HFFc6 (cell line): ENCODE data around the gene IGFBP5. TPM values are rescaled to one million over a fixed set of nuclear protein-coding genes. Genes with fewer than 3 reads are reported as not detected.

Experiments
- DNase-seq: peaks from one replicate; pipeline ENCODE4 v3.0.0-alpha.2; 2018
- H3K27ac Mint-ChIP-seq: 2 replicates; pipeline ENCODE4 v1.8.0; 2020; ENCODE audit warnings: mild to moderate bottlenecking, mixed read lengths
- H3K27me3 Mint-ChIP-seq: 2 replicates; pipeline ENCODE4 v1.8.0; 2021; ENCODE audit warnings: mild to moderate bottlenecking, moderate library complexity, mixed read lengths; ENCODE audit not compliant: insufficient read depth
- H3K36me3 Mint-ChIP-seq: 2 replicates; pipeline ENCODE4 v1.8.0; 2021; ENCODE audit warnings: low read depth, mixed read lengths
- H3K4me1 Mint-ChIP-seq: 2 replicates; pipeline ENCODE4 v1.8.0; 2020; ENCODE audit warnings: low read depth, mixed read lengths
- H3K4me3 Mint-ChIP-seq: 2 replicates; pipeline ENCODE4 v1.8.0; 2020; ENCODE audit warnings: mild to moderate bottlenecking, moderate library complexity, mixed read lengths
- H3K9me3 Mint-ChIP-seq: 2 replicates; pipeline ENCODE4 v1.8.0; 2020; ENCODE audit warnings: mild to moderate bottlenecking, mixed read lengths
- CTCF ChIP-seq: fragments of 200-600 bp; sonication (generic); IDR thresholded peaks from 2 replicates; pipeline ENCODE4 v1.5.0; 2021; ENCODE audit warnings: antibody characterized with exemption, mild to moderate bottlenecking
- total RNA-seq, 6 experiments: library from RNA; stranded (reverse); fragmentation: NEBNext Ultra II Directional; extraction: Animal tissue kit (Norgen Biotek cat#: 25700); gene quantifications; 2 replicates in 1 of 6; 3 replicates in 5 of 6; pipeline ENCODE4 v1.2.3, GENCODE V29; 2021

Gene IGFBP5
- total RNA-seq, 6 experiments from 2014 or later: 63.2 to 125 (median 68.6) TPM

GRCh38 chr2:216693414-216694080 is 1.8 kb downstream of the IGFBP5 start:
- H3K27ac Mint-ChIP-seq: no peak overlapping the region
- no peak for DNase-seq
- no peak for TF ChIP-seq CTCF
- H3K27me3 Mint-ChIP-seq: peaks cover 27% of the 10 kb centered on the region
- peaks cover 68% of the 10 kb centered on the region for H3K4me1 Mint-ChIP-seq
- no peaks in the 10 kb centered on the region for H3K9me3 Mint-ChIP-seq
- no peaks in the 10 kb centered on the region for H3K36me3 Mint-ChIP-seq
- peak overlapping the region; percentile 88 for H3K4me3 Mint-ChIP-seq

- no peak for TF ChIP-seq CTCF
- DNase-seq: peak; percentile 47
- Mint-ChIP-seq H3K4me3 (peak overlapping the region; percentile 88), H3K4me1 (peaks cover 68% of the 10 kb centered on the region), H3K27me3 (peaks cover 27% of the 10 kb centered on the region), H3K27ac (peak overlapping the region; percentile 50; the same call in 1 of the 2 replicates), H3K36me3 (no peaks in the 10 kb centered on the region), H3K9me3 (no peaks in the 10 kb centered on the region)
Measured at GRCh38 chr2:216692636-216693413, 2.5 kb downstream of the IGFBP5 start.

- no peak for TF ChIP-seq CTCF
- no peaks in the 10 kb centered on the region for H3K9me3 Mint-ChIP-seq
- H3K27me3 Mint-ChIP-seq: peaks cover 25% of the 10 kb centered on the region
- peak; percentile 60 for DNase-seq
- H3K36me3 Mint-ChIP-seq: no peaks in the 10 kb centered on the region
- peak overlapping the region; percentile 82 for H3K27ac Mint-ChIP-seq
- H3K4me1 Mint-ChIP-seq: peaks cover 55% of the 10 kb centered on the region
- H3K4me3 Mint-ChIP-seq: peak overlapping the region; percentile 88
Measured at GRCh38 chr2:216690853-216691741, 4.3 kb downstream of the IGFBP5 start.

- Mint-ChIP-seq H3K9me3 (no peaks in the 10 kb centered on the region), H3K4me1 (peaks cover 49% of the 10 kb centered on the region), H3K4me3 (no peak overlapping the region; the same call in 1 of the 2 replicates), H3K27ac (no peak overlapping the region), H3K36me3 (no peaks in the 10 kb centered on the region), H3K27me3 (peaks cover 21% of the 10 kb centered on the region)
- no peak for DNase-seq
- TF ChIP-seq CTCF: no peak
Measured at GRCh38 chr2:216690456-216690852, 4.9 kb downstream of the IGFBP5 start.

- Mint-ChIP-seq H3K27me3 (peaks cover 17% of the 10 kb centered on the region), H3K4me3 (no peak overlapping the region), H3K4me1 (peaks cover 46% of the 10 kb centered on the region), H3K36me3 (no peaks in the 10 kb centered on the region), H3K9me3 (no peaks in the 10 kb centered on the region), H3K27ac (no peak overlapping the region)
- DNase-seq: no peak
- TF ChIP-seq CTCF: no peak
Measured at GRCh38 chr2:216689397-216689796, 6.0 kb downstream of the IGFBP5 start.
